Sigmoid colon (tissue), 4 donors: Measurements from ENCODE around the gene LPCAT3.

Experiments
- POLR2A ChIP-seq, 2 donors: fragments of 450-650 bp; IDR thresholded peaks; one replicate each; pipeline ENCODE4 v1.6.1; 2016; ENCODE audit warnings: antibody characterized with exemption in 2 of 2, mild to moderate bottlenecking in 2 of 2, moderate library complexity in 2 of 2
- POLR2AphosphoS5 ChIP-seq, 4 donors: sonication (generic); formaldehyde crosslinking; IDR thresholded peaks; one replicate each; pipeline ENCODE4 v1.6.1; 2017; ENCODE audit warnings: antibody characterized with exemption in 4 of 4
- TF ChIP-seq, protein P1 (sequence below), 4 experiments: fragments of 450-650 bp in 3 of 4; fragments of 200-600 bp in 1 of 4; IDR thresholded peaks; one replicate each; pipeline ENCODE4 v1.5.1; 2016 to 2019; ENCODE audit warnings: antibody characterized with exemption in 4 of 4, mild to moderate bottlenecking in 3 of 4, moderate library complexity in 2 of 4

GRCh38 chr12:7001921-7002591 lies 16.2 kb downstream of the LPCAT3 start:
- TF ChIP-seq POLR2A (IDR thresholded peaks at IDR 0.05), result no peak
- TF ChIP-seq, protein P1, sequence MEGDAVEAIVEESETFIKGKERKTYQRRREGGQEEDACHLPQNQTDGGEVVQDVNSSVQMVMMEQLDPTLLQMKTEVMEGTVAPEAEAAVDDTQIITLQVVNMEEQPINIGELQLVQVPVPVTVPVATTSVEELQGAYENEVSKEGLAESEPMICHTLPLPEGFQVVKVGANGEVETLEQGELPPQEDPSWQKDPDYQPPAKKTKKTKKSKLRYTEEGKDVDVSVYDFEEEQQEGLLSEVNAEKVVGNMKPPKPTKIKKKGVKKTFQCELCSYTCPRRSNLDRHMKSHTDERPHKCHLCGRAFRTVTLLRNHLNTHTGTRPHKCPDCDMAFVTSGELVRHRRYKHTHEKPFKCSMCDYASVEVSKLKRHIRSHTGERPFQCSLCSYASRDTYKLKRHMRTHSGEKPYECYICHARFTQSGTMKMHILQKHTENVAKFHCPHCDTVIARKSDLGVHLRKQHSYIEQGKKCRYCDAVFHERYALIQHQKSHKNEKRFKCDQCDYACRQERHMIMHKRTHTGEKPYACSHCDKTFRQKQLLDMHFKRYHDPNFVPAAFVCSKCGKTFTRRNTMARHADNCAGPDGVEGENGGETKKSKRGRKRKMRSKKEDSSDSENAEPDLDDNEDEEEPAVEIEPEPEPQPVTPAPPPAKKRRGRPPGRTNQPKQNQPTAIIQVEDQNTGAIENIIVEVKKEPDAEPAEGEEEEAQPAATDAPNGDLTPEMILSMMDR (IDR thresholded peaks at IDR 0.05), result no peak
- no peak for TF ChIP-seq POLR2AphosphoS5 (IDR thresholded peaks at IDR 0.05)
